GF-D8 (cell line): ENCODE data around the gene PDE4DIP.
"Not testable (repeated sequence)": the region's sequence is repeated elsewhere in the genome, so short reads cannot be mapped to it uniquely, and the experiment has no call there.

Experiments used
- DNase-seq: peaks from one replicate; lab custom pipeline; 2025; lab: John Stamatoyannopoulos, UW

Gene PDE4DIP

DNA sequence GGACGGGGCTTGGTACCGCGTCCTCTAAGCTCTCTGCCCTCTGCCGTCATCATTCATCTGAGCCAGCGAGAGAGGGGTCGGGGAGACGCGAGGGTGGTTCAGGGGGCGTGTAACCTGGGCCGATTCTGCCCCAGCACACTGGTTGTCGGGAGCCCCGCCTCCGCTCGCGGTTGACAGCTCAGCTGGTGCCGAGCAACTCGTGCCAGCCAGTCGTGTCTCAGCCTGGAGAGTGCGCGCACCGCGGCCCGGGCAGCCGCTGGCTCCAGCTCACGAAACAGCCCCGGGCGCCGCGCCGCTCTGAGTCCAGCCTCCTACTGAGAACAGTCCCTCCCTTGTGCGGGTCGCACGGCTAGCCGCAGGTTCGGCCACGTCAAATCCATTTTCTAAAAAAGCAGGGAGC is at the start of gene PDE4DIP:
Gene PDE4DIP (plus strand): TSS at position 209 of the 400 bp plus-strand sequence. CDS start 347 bp downstream, outside the sequence.
- not testable (repeated sequence) for DNase-seq

DNA sequence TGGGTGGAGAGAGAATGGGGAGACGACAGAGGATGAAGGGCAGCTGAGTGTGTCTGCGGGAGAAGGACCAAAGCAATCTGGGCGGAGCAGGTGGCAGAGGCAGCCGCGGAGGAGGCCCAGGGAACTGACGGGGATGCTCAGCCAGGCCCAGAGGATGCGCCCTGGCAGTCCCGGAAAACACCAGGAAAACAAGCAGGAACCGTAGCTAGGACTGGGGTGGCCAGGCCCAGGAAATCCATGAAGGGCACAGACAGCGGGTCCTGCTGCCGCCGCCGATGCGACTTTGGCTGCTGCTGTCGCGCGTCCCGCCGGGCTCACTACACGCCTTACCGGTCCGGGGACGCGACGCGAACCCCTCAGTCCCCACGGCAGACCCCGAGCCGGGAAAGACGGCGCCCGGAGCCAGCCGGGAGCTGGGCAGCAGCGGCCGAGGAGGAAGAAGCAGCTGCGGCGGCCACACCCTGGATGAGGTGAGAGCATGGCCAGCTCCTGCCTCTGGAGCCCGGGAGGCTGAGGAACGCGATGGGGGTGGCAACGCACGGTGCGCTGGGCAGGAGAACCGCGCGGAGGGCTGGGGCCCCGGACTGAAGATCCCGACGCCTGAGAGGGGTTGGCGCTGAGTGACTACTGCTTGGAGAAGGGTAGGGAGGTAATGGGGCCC is 35.8 kb upstream of the PDE4DIP start:
- DNase-seq = not testable (repeated sequence)

DNA sequence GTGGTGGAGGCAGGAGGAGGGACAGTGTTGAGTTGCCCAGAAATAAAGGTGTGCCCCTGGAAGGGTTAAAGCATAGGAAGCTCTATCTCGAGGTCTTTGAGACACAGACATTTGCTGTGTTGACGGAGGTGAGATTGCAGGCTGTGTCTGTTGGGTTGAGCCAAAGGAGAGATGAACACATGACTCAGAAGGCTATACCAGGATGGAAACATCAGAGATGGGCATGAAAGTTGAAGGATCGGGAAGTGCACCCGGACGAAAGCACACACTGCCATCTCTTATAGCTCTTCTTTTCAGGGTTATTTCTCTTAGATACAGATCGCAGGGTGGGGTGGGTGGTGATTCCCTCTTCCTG is 35.3 kb upstream of the PDE4DIP start:
- DNase-seq = not testable (repeated sequence)

DNA sequence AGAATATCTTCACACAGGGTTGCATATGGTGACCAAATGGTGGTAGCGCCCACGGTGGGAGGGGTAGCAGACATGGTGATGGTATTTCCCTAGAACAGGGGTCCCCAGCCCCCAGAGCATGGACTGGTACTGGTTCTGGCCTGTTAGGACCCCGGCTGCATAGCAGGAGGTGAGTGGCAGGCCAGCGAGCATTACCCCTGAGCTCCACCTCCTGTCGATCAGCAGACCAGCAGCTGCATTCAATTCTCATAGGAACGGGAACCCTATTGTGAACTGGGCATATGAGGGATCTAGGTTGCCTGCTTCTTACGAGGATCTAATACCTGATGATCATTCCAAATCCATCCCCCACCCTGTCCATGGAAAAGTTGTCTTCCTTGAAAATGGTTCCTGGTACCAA is 22.0 kb upstream of the PDE4DIP start:
- not testable (repeated sequence) for DNase-seq

DNA sequence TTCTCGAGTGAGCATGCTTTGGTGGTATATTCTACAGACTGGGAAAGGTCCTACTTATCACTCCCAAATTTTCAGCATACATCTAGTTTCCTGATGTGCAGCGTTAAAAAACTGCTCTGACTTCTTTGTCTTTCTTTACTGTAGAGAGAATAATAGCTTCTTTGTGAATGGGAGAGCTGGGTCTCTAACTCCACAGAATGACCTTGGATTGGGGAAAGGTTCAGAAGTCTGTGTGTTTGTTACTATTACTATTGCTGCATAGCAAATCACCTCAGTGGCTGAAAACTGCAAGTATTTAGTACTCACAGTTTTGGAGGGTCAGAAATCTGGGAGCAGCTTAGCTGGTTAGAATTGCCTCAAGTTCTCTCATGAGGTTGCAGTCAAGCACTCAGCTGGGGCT is 20.4 kb upstream of the PDE4DIP start:
- not testable (repeated sequence) for DNase-seq

DNA sequence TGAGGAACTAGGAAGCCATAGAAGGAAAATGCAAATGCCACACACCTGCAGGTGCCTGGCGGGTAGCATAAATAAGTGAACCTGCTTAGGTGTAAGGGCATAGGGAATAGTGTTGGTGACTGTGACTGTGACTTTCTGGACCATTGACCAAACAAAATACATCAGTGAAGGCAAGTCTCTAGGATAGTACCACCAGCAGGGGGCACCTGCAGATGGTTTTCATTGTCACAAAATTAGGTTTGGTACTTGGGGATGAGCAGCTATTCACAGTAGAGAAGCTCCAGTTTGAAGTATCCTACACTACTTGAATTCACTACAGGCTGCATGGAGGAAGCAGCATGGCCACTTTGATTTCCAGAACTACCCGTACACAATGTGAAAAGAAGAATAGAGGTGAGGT is 19.2 kb upstream of the PDE4DIP start:
- DNase-seq = not testable (repeated sequence)

DNA sequence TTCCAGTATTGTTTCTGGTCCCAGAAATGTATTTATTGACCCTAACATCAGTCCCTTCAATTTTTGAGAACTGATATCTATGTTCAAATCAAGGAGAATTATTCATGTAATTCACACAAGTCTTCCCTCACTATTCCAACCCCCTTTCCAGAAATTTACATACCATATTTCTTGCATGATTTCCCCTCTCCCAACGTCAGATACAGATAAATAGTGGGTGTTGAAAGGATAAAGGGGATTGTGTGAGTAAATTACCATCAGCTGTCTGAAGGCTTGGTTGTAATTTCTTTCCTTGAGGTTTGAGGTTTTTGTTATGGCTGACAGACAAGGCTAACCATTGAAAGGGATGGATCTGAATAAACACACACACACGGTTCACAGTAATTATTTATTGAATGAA is 15.7 kb upstream of the PDE4DIP start:
- not testable (repeated sequence) for DNase-seq

DNA sequence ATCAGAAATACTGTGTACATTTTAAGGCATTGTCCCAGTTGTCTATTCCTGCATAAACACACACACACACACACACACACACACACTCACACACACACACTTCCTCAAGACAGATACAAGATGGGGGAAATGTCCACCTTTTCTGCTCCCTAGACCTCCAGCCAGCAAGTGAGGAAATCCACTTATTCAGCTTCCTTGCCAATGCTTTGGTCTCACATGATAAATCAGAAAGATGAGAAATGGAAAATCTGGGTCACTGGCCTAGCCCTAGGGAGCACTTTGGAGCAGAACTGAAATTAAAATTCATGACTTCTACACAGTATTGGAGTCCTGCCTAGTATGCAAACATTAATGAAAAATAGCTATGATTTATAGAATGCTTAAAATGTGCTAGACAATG is 15.3 kb upstream of the PDE4DIP start:
- DNase-seq = not testable (repeated sequence)

DNA sequence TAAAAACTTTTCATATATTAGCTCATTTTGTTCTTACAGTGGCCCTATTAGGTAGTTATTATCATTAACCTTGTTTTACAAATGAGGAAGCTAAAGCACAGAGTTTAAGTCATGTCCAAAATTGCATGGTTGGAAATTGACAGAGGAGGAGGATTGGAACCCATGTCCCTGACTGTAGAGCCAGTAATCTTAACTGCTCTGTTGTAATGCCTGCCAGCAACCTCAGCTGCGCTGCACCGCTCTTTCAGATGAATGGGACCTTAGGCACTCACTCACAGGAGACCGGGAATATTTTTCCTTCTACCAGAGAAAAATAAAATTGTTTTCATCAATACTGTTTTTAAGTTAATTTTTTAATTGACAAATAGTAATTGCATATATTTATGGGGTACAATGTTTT is 14.9 kb upstream of the PDE4DIP start:
- DNase-seq = not testable (repeated sequence)

DNA sequence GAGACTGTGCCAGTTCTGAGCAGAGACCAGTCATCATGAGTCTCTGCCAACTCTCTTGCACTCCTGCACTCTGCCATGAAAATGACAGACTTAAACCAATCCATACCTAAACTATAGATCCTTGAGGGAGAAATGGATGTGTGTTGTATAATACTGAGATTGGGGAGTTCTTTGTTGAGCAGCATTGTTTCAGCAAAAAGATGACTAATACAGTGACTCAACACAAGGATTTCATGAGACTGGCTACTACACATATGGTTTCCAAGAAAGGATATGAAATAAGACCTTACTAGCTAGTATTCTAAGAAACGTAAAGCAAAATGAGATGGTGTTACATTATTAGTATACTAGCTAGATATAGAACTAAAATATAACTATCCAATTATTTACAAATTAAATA is 3.0 kb upstream of the PDE4DIP start:
- DNase-seq = not testable (repeated sequence)

DNA sequence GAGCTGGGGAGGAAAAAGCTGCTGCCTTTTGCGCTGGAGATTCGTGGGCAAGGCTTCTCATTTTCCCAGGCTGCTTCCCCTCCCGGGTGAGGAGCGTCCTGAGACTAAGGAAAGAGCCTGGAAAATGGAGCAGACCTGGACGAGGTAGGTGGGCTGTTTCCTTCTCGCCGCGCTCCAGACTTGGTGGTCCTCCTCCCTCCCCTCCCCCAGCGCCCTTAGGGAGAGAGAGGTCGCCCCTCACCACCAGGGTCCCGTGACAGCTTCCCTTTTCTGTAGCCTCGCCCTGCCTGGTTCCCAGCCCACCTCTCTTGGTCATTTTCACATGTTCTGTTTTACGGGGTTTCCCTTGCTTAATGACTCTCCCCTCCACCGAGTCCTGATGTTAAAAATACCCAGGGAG is 423 bp downstream of the PDE4DIP start:
- not testable (repeated sequence) for DNase-seq

DNA sequence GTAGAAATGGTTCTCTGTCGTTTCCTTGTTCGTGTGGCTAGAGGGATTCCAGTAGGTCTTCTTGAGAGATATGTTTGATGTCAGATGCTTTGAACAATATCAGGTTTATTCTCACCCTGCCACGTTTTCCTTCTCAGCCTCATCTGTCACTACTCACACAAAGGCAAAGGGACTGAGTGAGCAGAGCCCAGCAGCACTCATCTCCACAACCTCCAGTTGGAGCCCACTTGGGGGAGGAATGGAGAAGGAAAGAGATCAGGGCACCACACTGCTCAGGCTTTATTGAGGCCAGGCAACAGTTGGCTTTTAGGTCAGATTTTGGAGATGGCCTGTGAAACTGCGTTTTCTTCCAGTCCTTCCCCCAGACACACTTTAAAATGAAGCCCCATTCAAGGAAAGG is 840 bp downstream of the PDE4DIP start:
- not testable (repeated sequence) for DNase-seq

DNA sequence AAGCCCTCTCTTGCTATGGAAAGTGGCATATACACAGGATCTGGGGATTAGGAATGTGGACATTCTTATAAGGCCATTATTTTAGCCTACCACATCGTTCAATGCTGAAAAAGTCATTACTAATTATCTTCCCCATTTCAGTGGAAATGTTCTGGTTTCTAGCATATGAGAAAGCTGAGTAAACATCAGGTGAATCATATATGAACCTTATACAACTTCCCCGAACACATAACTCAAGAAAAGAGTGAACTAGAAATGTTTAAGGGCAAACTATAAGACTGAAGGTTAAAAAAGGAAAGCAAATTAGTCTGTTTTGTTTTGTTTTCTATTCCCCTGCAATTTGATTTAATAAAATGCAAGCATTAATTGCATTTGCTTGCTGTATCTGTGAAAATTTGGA is 6.1 kb downstream of the PDE4DIP start:
- not testable (repeated sequence) for DNase-seq

DNA sequence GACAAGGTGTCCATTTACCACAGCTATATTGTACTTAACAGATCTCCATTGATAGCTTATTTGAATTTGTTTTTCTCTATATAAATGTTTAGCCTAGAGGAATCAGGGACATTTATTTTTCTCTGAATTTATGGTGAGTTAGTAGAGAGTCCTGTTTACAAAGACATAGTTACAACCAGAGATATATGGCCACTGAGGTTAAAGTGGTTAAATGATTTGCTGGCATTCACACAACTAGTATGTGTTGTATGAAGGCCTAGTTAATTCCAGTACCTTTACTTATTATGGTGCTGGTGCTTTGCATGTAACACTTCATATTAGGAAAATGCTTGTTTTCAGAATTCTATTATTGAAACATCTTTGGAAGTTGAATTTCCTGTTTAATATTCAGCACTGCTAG is 6.6 kb downstream of the PDE4DIP start:
- DNase-seq = not testable (repeated sequence)

DNA sequence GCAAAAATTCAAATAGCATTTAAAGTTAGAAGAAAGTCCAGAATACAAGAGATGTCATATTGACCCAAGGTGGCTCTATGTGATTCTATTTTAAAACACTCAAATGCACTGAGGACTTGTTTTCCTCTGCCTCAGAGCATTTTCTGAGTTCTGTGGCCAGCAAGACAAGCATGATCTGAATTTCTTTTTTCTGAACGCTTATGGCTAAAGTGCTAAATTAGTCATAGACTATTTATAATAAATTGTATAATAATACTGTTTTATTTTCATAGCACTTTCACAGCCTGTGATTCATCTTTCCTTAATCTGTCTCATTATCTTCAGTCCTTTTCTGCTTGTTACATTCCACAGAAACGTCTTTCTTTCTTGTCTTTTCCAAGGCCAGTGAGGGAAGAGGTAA is 7.5 kb downstream of the PDE4DIP start:
- DNase-seq = not testable (repeated sequence)

DNA sequence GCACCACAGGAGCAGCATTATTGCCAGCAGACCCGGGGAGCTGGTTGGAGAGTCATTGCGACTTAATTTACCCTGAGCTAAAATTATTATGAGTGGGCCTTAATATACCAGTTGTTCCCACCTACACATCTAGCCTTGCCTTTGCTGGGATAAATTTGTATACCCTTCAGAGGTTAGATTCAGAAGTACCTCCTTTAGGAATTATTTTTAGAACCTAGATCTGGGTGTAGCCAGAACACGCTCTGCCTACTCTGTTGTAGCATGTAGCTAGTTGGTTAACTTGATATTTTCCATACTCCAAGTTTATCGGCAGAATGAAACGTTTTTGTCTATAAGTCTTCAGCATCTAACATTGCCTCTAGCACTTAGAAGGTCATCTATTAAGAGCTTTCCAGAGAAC is 9.1 kb downstream of the PDE4DIP start:
- not testable (repeated sequence) for DNase-seq

DNA sequence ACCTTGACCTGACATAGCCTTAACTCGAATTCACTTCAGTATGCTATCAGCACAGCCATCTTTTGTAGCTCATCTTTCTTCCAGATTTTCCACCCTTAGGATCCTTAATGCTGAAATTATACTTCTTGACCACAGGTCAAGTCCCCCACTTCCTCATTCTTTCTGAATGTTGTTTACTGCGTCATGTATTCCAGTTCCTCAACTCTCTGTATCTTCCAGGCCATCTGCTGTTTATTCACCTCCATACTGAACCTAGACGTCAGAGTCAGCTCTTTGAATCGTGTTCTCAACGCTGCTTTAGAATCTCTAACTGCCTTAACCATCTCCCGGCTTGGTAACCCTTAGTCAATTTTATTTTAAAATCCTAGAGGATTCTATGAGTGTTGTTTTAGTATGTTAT is 9.8 kb downstream of the PDE4DIP start:
- not testable (repeated sequence) for DNase-seq

DNA sequence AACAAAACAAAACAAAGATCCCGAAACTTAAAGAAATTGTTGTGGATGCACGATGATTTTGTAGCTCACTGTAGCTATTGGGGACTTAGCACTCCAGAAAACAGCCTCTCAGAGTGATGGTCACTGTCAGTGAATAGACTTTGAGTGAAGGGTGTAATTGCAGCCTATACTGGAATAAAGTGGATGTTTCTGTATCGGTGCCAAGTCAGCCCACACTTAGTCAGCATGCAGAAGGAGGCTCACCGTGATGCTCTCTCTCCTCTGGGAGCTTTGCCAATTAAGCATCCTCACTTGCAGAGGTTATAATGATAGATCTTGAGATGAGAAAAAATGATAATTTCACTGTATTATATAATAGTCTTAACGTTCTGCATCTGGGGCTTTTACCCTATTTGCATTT is 11.1 kb downstream of the PDE4DIP start:
- not testable (repeated sequence) for DNase-seq

DNA sequence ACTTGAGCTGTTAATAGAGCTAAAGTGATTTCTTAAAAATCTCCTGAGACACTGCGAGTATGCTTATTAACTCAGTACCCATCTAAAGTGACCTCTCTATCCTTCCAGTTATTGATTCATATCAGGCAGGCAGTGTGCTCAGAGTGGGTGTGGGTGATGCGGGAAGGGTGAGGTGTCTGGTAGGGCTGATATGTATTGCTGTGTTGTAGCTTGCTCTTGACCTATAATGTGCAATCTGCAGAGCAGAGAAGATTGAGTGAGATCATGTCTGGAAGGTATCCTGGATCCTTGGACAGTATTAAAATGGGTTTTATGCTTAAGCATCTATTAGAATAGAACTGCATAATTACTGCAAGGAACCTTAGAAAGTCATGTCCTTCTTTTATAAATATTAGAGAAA is 15.8 kb downstream of the PDE4DIP start:
- not testable (repeated sequence) for DNase-seq

DNA sequence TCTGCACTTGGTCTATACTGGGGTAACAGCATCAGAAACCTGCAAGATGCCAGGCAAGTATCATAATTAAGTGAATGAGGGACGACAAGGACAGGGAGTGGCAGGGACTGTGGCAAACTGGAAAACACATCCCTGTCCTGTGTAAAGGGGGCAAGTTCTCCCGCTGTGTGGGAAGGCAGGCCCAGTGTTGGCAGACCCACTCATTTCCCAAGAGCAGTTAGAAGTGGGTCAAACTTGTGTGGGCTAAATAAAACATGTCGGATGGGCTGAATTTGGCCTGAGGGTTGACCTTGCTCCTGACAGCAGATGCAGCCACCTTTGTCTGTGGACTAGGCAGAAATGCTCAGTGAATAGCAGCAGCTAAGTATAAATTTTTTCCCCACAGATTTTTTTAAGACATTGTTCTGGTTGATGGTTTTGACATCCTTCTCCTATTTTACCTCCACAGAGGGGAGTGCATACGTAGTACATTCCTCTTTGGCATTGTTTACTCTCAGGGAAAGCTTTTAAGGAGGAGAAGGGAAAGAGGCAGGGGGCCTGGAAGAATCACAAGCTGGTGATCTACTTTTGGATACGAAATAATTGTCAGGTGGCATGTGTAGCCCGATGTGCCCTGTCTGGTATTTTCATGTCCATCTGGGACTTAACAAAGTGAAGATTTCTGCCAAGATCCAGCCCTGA is 16.5 kb downstream of the PDE4DIP start:
- DNase-seq = not testable (repeated sequence)

DNA sequence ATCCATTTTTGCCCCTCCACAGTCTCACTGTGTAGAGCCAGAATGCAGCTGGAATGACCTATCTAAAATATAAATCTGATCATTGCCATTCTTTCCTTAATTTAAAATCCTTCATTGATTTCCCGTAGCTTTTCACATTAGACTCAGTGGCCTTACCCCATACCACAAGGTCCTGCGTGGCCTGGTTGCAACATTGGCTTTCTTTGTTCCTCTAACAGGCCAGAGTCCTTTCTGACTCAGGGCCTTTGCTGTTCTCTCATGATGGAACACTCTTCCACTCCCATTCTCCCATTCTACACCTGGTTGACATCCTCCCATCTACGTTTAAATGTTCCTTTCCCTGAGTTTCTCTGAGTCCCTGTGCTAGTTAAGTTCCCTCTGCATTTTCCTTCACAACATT is 18.4 kb downstream of the PDE4DIP start:
- not testable (repeated sequence) for DNase-seq

DNA sequence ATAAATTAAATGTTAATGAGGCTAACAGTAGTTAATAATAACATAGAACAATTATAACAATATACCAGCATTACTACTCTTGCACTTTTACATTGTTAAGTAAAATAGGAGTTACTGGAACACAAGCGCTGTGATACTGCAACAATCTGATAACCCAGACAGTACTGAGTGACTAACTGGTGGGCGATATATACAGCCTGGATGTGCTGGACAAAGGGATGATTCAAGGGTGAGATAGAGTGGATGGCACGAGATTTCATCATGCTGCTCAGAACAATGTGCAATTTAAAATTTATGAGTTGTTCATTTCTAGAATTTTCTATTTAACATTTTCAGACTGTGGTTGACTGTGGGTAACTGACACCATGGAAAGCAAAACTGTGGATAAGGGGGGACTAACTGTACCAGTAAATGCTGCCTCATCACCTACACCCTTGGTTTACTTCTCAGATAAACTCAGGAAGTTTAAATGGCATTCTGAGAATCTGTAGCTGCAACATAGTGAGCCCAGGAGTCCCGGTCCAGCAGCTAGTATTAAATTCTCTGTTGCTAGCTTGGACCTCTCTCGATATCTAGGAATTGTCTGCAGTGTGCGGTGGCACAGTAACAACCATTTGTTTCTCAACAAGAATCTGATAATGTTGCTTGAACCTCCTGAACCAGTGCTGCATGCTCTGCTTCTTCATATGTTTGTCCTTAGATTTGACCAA is 24.9 kb downstream of the PDE4DIP start:
- DNase-seq = not testable (repeated sequence)

DNA sequence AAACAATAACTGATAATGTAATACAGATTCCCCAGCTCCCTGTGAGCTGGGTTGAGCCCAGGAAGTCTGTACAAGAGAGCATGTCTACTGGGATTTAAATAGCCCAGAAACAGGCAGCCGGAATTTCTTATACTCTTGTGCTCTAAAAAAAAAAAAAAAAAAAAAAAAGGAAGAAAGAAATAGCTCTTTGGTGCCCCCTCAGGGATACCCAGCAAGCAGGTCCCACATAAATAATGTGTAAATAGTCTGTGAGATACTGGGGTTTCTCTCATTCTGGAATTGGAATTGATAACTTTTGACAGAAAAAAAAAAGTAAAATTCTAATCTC is 25.4 kb downstream of the PDE4DIP start:
- not testable (repeated sequence) for DNase-seq
